Gastroesophageal sphincter (tissue), 4 donors: ENCODE results near the gene HOXC6. TPM values are rescaled to one million over a fixed set of nuclear protein-coding genes. Genes with fewer than 3 reads are reported as not detected.

Source experiments
- ATAC-seq: fragments of 150-250 bp; one replicate; pipeline ENCODE4 v1.9.1; 2016; ENCODE audit warnings: mild to moderate bottlenecking, moderate library complexity
- H3K27ac ChIP-seq, 4 donors: fragments of 200-600 bp; sonication (generic) in 3 of 4; 1 replicate in 3 of 4; 2 replicates in 1 of 4; pipeline ENCODE4 v1.5.1; 2016 to 2019
- H3K27me3 ChIP-seq: fragments of 200-600 bp; sonication (generic); one replicate; pipeline ENCODE4 v1.5.1; 2019
- H3K36me3 ChIP-seq, 2 donors: fragments of 200-600 bp; sonication (generic); one replicate each; pipeline ENCODE4 v1.5.1; 2019; ENCODE audit warnings: control low read depth in 1 of 2
- H3K4me1 ChIP-seq, 3 donors: fragments of 200-600 bp; sonication (generic); 1 replicate in 2 of 3; 2 replicates in 1 of 3; pipeline ENCODE4 v1.5.1; 2016 to 2019; ENCODE audit warnings: control low read depth in 2 of 3
- H3K4me3 ChIP-seq, 2 donors: fragments of 200-600 bp; sonication (generic); one replicate each; pipeline ENCODE4 v1.5.1; 2019; ENCODE audit warnings: mild to moderate bottlenecking in 1 of 2, moderate library complexity in 1 of 2
- H3K9me3 ChIP-seq, 3 donors: fragments of 200-600 bp; sonication (generic); one replicate each; pipeline ENCODE4 v1.5.1; 2017 to 2019; ENCODE audit warnings: control low read depth in 2 of 3
- CTCF ChIP-seq, 4 experiments: fragments of 200-600 bp in 2 of 4; fragments of 450-650 bp in 2 of 4; sonication (generic) in 1 of 4; IDR thresholded peaks; one replicate each; pipeline ENCODE4 v1.5.1; 2017 to 2019; ENCODE audit warnings: antibody characterized with exemption in 4 of 4, mild to moderate bottlenecking in 2 of 4, moderate library complexity in 2 of 4
- EP300 ChIP-seq: sonication (generic); formaldehyde crosslinking; IDR thresholded peaks from one replicate; pipeline ENCODE4 v1.6.1; 2017; ENCODE audit warnings: antibody characterized with exemption, mild to moderate bottlenecking
- POLR2A ChIP-seq, 2 donors: fragments of 450-650 bp; IDR thresholded peaks; one replicate each; pipeline ENCODE4 v1.6.1; 2017; ENCODE audit warnings: antibody characterized with exemption in 2 of 2, mild to moderate bottlenecking in 2 of 2, moderate library complexity in 1 of 2
- POLR2AphosphoS5 ChIP-seq: sonication (generic); formaldehyde crosslinking; IDR thresholded peaks from one replicate; pipeline ENCODE4 v1.6.1; 2017; ENCODE audit warnings: antibody characterized with exemption
- WGBS, 2 donors: methylation state at CpG; one replicate each; pipeline ENCODE4 v1.1.5; 2018; ENCODE audit warnings: low coverage in 1 of 2; 5-methylcytosine and 5-hydroxymethylcytosine counted together
- total RNA-seq, 4 donors: library from RNA; depleted of rRNA; stranded (reverse); fragments of >200 nt; gene quantifications; one replicate each; pipeline ENCODE4 v1.1.0, GENCODE V29; 2016

HOXC6 gene
- total RNA-seq, 4 donors from 2014 or later: 0.50 TPM; not detected in 3

- no peaks in the 10 kb centered on the region for H3K36me3 ChIP-seq
Observed at GRCh38 chr12:53980802-53981496, 47.3 kb upstream of the HOXC6 start.

GRCh38 chr12:53981634-53982565 is 46.3 kb upstream of the HOXC6 start:
- Histone ChIP-seq H3K27me3 (peaks cover 100% of the 10 kb centered on the region), H3K4me1 (peaks cover 0 to 27% (median 16%) of the 10 kb centered on the region in 3 donors), H3K9me3 (no peaks in the 10 kb centered on the region), H3K27ac (no peak overlapping the region), H3K36me3 (no peaks in the 10 kb centered on the region), H3K4me3 (no peak overlapping the region)
- TF ChIP-seq EP300 (no peak), CTCF (IDR thresholded peaks at IDR 0.05) (no peak), POLR2AphosphoS5 (no peak), POLR2A (IDR thresholded peaks at IDR 0.05) (no peak)
- 16 to 18% methylated on average over 8 to 15 of the region's 30 CpGs for WGBS, 2 donors
- no peak for ATAC-seq

More at GRCh38 chr12:53980802-53981496, 47.3 kb upstream of the HOXC6 start:
- Histone ChIP-seq H3K4me1 (peaks cover 0 to 20% (median 11%) of the 10 kb centered on the region in 3 donors), H3K27ac (no peak overlapping the region), H3K4me3 (no peak overlapping the region), H3K9me3 (no peaks in the 10 kb centered on the region), H3K27me3 (peaks cover 100% of the 10 kb centered on the region)
- ATAC-seq: no peak
- WGBS, 2 donors: 22 to 55% methylated on average over 8 to 13 of the region's 15 CpGs
- TF ChIP-seq POLR2A (IDR thresholded peaks at IDR 0.05): no peak
- TF ChIP-seq EP300: no peak
- no peak for TF ChIP-seq CTCF (IDR thresholded peaks at IDR 0.05)
- TF ChIP-seq POLR2AphosphoS5: no peak

GRCh38 chr12:53982648-53983567 is 45.3 kb upstream of the HOXC6 start:
- peaks cover 0 to 27% (median 16%) of the 10 kb centered on the region in 3 donors for H3K4me1 ChIP-seq
- H3K27ac ChIP-seq: no peak overlapping the region
- no peak overlapping the region for H3K4me3 ChIP-seq
- 8 to 13% methylated on average over 8 to 24 of the region's 26 CpGs for WGBS, 2 donors
- no peak for ATAC-seq
- H3K9me3 ChIP-seq: no peaks in the 10 kb centered on the region
- peaks cover 100% of the 10 kb centered on the region for H3K27me3 ChIP-seq
- TF ChIP-seq POLR2A (IDR thresholded peaks at IDR 0.05): no peak
- no peaks in the 10 kb centered on the region for H3K36me3 ChIP-seq

- no peak overlapping the region for H3K27ac ChIP-seq
- H3K36me3 ChIP-seq: no peaks in the 10 kb centered on the region
- no peaks in the 10 kb centered on the region for H3K9me3 ChIP-seq
- no peak overlapping the region for H3K4me3 ChIP-seq
- WGBS, 2 donors: 5% methylated on average over 12 to 17 of the region's 17 CpGs
- H3K27me3 ChIP-seq: peaks cover 100% of the 10 kb centered on the region
- TF ChIP-seq CTCF (IDR thresholded peaks at IDR 0.05): no peak
- TF ChIP-seq EP300: no peak
- TF ChIP-seq POLR2AphosphoS5: no peak
- TF ChIP-seq POLR2A (IDR thresholded peaks at IDR 0.05): no peak
- no peak for ATAC-seq
- H3K4me1 ChIP-seq: peaks cover 0 to 27% (median 16%) of the 10 kb centered on the region in 3 donors
Observed at GRCh38 chr12:53983568-53983949, 44.7 kb upstream of the HOXC6 start.
